Stimulated activated CD4-positive, alpha-beta T cell treated with anti-CD3 and anti-CD28 coated beads, Interleukin-2, amount 100 ng/mL, for 48 hours (primary cell): ENCODE data around the gene ZCCHC3.
"Not testable (repeated sequence)": the region's sequence is repeated elsewhere in the genome, so short reads cannot be mapped to it uniquely, and the experiment has no call there.

Experiments
- DNase-seq, 2 donors: peaks; one replicate each; pipeline ENCODE4 v3.0.0-alpha.2; 2020

Gene ZCCHC3

GRCh38 chr20:316316-317068, 19.1 kb downstream of the ZCCHC3 start:
- DNase-seq: no peak

- peak; percentile 86 to 88 for DNase-seq
Measured at GRCh38 chr20:324177-325044, 27.0 kb downstream of the ZCCHC3 start.

GRCh38 chr20:325045-325888, 27.9 kb downstream of the ZCCHC3 start, which contains the start of gene SOX12:
Gene SOX12 (plus strand): TSS chr20:325552. CDS start chr20:325925, 373 bp downstream.
- peak; percentile 97 to 98 for DNase-seq

GRCh38 chr20:325889-326644, 28.7 kb downstream of the ZCCHC3 start:
- DNase-seq: peak in 1 of 2 donors; percentile 46

- no peak for DNase-seq
Measured at GRCh38 chr20:326645-327185, 29.3 kb downstream of the ZCCHC3 start.

- DNase-seq: peak; percentile 46 to 66
Measured at GRCh38 chr20:327186-328026, 30.0 kb downstream of the ZCCHC3 start.

GRCh38 chr20:328027-328974, 30.9 kb downstream of the ZCCHC3 start:
- DNase-seq: no peak

- DNase-seq: no peak
Measured at GRCh38 chr20:328975-329695, 31.8 kb downstream of the ZCCHC3 start.

- DNase-seq: no peak
Measured at GRCh38 chr20:329851-330232, 32.5 kb downstream of the ZCCHC3 start.

GRCh38 chr20:330233-331149, 33.1 kb downstream of the ZCCHC3 start:
- peak; percentile 37 to 47 for DNase-seq

GRCh38 chr20:334578-334977, 37.2 kb downstream of the ZCCHC3 start:
- DNase-seq: no peak

GRCh38 chr20:336040-336439, 38.7 kb downstream of the ZCCHC3 start:
- not testable (repeated sequence) for DNase-seq

GRCh38 chr20:341682-342081, 44.3 kb downstream of the ZCCHC3 start:
- DNase-seq: peak; percentile 41 to 57

GRCh38 chr20:343107-343506, 45.7 kb downstream of the ZCCHC3 start:
- no peak for DNase-seq

GRCh38 chr20:346033-346639, 48.8 kb downstream of the ZCCHC3 start:
- no peak for DNase-seq

- peak in 1 of 2 donors; percentile 30 for DNase-seq
Measured at GRCh38 chr20:346640-347316, 49.4 kb downstream of the ZCCHC3 start, which contains the start of gene NRSN2. Gene NRSN2 (plus strand): TSS chr20:347111. CDS start chr20:349644, 2,533 bp downstream.

- DNase-seq: no peak
Measured at GRCh38 chr20:347317-347639, 49.9 kb downstream of the ZCCHC3 start.
